OCI-LY7 (cell line): ENCODE results near the gene PLA2G2F. TPM values are rescaled to one million over a fixed set of nuclear protein-coding genes. Genes with fewer than 3 reads are reported as not detected.

ENCODE experiments used
- BruUV-seq: library from RNA; stranded (reverse); fragments of 400-500 nt; replicated peaks from 2 replicates; lab custom pipeline; 2021; lab: Mats Ljungman, UMichigan
- CTCF ChIA-PET: fragments of 300-600 bp; sonication (Branson Sonifier 250); formaldehyde crosslinking; loops from one replicate; lab custom pipeline; 2022; ENCODE audit warnings: antibody characterized with exemption; ENCODE audit not compliant: unreplicated experiment; lab: Charles Lee
- POLR2A ChIA-PET: fragments of 300-600 bp; sonication (Branson Sonifier 250); formaldehyde crosslinking; loops from one replicate; lab custom pipeline; 2022; ENCODE audit warnings: antibody characterized with exemption; lab: Charles Lee
- DNase-seq: peaks from one replicate; pipeline ENCODE4 v3.0.0-alpha.2; 2015; ENCODE audit warnings: low spot score
- H2AFZ ChIP-seq: fragments of 200-600 bp; sonication (generic), shearing (Covaris generic); 2 replicates; pipeline ENCODE4 v1.6.1; 2014; ENCODE audit warnings: mild to moderate bottlenecking, antibody characterized with exemption, low read length, moderate library complexity
- H3K27ac ChIP-seq: fragments of 200-600 bp; sonication (generic); 2 replicates; pipeline ENCODE4 v1.5.1; 2014; ENCODE audit warnings: mixed run types, low read depth, mild to moderate bottlenecking, moderate library complexity, low read length, inconsistent platforms; ENCODE audit not compliant: poor library complexity, severe bottlenecking
- H3K36me3 ChIP-seq: fragments of 200-600 bp; sonication (generic); 2 replicates; pipeline ENCODE4 v1.6.1; 2014; ENCODE audit warnings: mild to moderate bottlenecking, antibody characterized with exemption, low read length, moderate library complexity, mixed read lengths; ENCODE audit not compliant: insufficient read depth
- H3K4me1 ChIP-seq: fragments of 200-600 bp; sonication (generic); 2 replicates; pipeline ENCODE4 v1.5.1; 2014; ENCODE audit warnings: mild to moderate bottlenecking, low read length; ENCODE audit not compliant: insufficient read depth, poor library complexity, severe bottlenecking
- H3K4me2 ChIP-seq: fragments of 200-600 bp; sonication (generic); 2 replicates; pipeline ENCODE4 v1.6.1; 2014; ENCODE audit warnings: mild to moderate bottlenecking, low read length
- H3K4me3 ChIP-seq: fragments of 200-600 bp; sonication (generic); 2 replicates; pipeline ENCODE4 v1.5.1; 2014; ENCODE audit warnings: mild to moderate bottlenecking, low read depth, low read length; ENCODE audit not compliant: poor library complexity, severe bottlenecking
- H3K79me2 ChIP-seq: fragments of 200-600 bp; sonication (generic); 2 replicates; pipeline ENCODE4 v1.6.1; 2016; ENCODE audit warnings: low read depth, mild to moderate bottlenecking, low read length, moderate library complexity, mixed read lengths; ENCODE audit not compliant: insufficient read depth
- H3K9me2 ChIP-seq: fragments of 200-600 bp; sonication (generic); 2 replicates; pipeline ENCODE4 v1.6.1; 2016; ENCODE audit warnings: mild to moderate bottlenecking, low read length, mixed read lengths; ENCODE audit not compliant: insufficient read depth
- H3K9me3 ChIP-seq: fragments of 200-600 bp; sonication (generic); 2 replicates; pipeline ENCODE4 v1.6.1; 2014; ENCODE audit warnings: mild to moderate bottlenecking, mixed run types, low read length, mixed read lengths
- H4K20me1 ChIP-seq: fragments of 200-600 bp; sonication (generic); 2 replicates; pipeline ENCODE4 v1.6.1; 2014; ENCODE audit warnings: mild to moderate bottlenecking, antibody characterized with exemption, low read length, moderate library complexity, mixed read lengths; ENCODE audit not compliant: insufficient read depth
- CTCF ChIP-seq: fragments of 200-600 bp; sonication (generic); conservative IDR thresholded peaks from 2 replicates; pipeline ENCODE4 v1.5.1; 2014; ENCODE audit warnings: mild to moderate bottlenecking, antibody characterized with exemption, low read length, moderate library complexity, mixed read lengths
- EZH2phosphoT487 ChIP-seq: fragments of 200-600 bp; sonication (generic); IDR thresholded peaks from 2 replicates; pipeline ENCODE4 v1.6.1; 2018; ENCODE audit warnings: low read depth, borderline replicate concordance, mild to moderate bottlenecking, mixed run types, antibody characterized with exemption, low read length, moderate library complexity, mixed read lengths
- intact Hi-C: fragments of 100-400 bp; cut with micrococcal nuclease; formaldehyde crosslinking; loops from one replicate; pipeline ENCODE4 v1.10.0; 2022; ENCODE audit not compliant: unreplicated experiment
- total RNA-seq, 2 experiments: library from RNA; depleted of rRNA in 1 of 2; stranded (reverse); fragments of >200 nt in 1 of 2; shearing (Covaris generic) in 1 of 2; gene quantifications; 2 replicates each; pipeline ENCODE4 v1.2.3, GENCODE V29; 2014 to 2022

The PLA2G2F gene
- total RNA-seq, 2 experiments from 2014 or later, result not detected

GRCh38 chr1:20134995-20135394 is 4.1 kb upstream of the PLA2G2F start:
- no peak for DNase-seq
- Histone ChIP-seq H2AFZ (no peak overlapping the region), H3K9me2 (no peaks in the 10 kb centered on the region), H3K9me3 (no peaks in the 10 kb centered on the region), H4K20me1 (no peaks in the 10 kb centered on the region), H3K4me1 (no peaks in the 10 kb centered on the region), H3K79me2 (no peaks in the 10 kb centered on the region), H3K4me2 (no peak overlapping the region), H3K36me3 (no peaks in the 10 kb centered on the region), H3K27ac (no peak overlapping the region), H3K4me3 (no peak overlapping the region)
- POLR2A ChIA-PET, result no interaction called here
- intact Hi-C loops, result no loop called here
- no TSS peak for BruUV-seq
- CTCF ChIA-PET, result no interaction called here
- TF ChIP-seq CTCF, result no peak

- H3K27ac ChIP-seq, result no peak overlapping the region
- TF ChIP-seq CTCF (no peak), EZH2phosphoT487 (no peak)
- ChIA-PET POLR2A (no interaction called here), CTCF (no interaction called here)
- no peak overlapping the region for H2AFZ ChIP-seq
- no peak overlapping the region for H3K4me2 ChIP-seq
- no peaks in the 10 kb centered on the region for H3K36me3 ChIP-seq
- H3K79me2 ChIP-seq, result no peaks in the 10 kb centered on the region
- no peak overlapping the region for H3K4me3 ChIP-seq
- H4K20me1 ChIP-seq, result no peaks in the 10 kb centered on the region
- H3K9me3 ChIP-seq, result no peaks in the 10 kb centered on the region
- BruUV-seq, result no TSS peak
- no peak for DNase-seq
- H3K9me2 ChIP-seq, result no peaks in the 10 kb centered on the region
- intact Hi-C loops, result no loop called here
- no peaks in the 10 kb centered on the region for H3K4me1 ChIP-seq
Measured at GRCh38 chr1:20136249-20136648, 2.9 kb upstream of the PLA2G2F start.

GRCh38 chr1:20137055-20137454 is 2.1 kb upstream of the PLA2G2F start:
- intact Hi-C loops, result no loop called here
- no peak overlapping the region for H2AFZ ChIP-seq
- H3K27ac ChIP-seq, result no peak overlapping the region
- H3K79me2 ChIP-seq, result no peaks in the 10 kb centered on the region
- H3K9me2 ChIP-seq, result no peaks in the 10 kb centered on the region
- CTCF ChIA-PET, result no interaction called here
- no peak for DNase-seq
- H4K20me1 ChIP-seq, result no peaks in the 10 kb centered on the region
- no peaks in the 10 kb centered on the region for H3K9me3 ChIP-seq
- TF ChIP-seq CTCF (no peak), EZH2phosphoT487 (no peak)
- H3K4me3 ChIP-seq, result no peak overlapping the region
- no peaks in the 10 kb centered on the region for H3K36me3 ChIP-seq
- no TSS peak for BruUV-seq
- no peak overlapping the region for H3K4me2 ChIP-seq
- POLR2A ChIA-PET, result no interaction called here
- H3K4me1 ChIP-seq, result no peaks in the 10 kb centered on the region
